GM23338 (cell line): Measurements from ENCODE around the gene SPAG16.

Experiments
- CREB1 ChIP-seq: fragments of 250-450 bp; sonication (Bioruptor Pico); IDR thresholded peaks from 2 replicates; pipeline ENCODE4 v1.5.0; 2020; ENCODE audit warnings: low read depth, mild to moderate bottlenecking, moderate library complexity
- EZH2 ChIP-seq: fragments of 200-600 bp; sonication (generic); IDR thresholded peaks from one replicate; pipeline ENCODE4 v1.8.0; 2017; ENCODE audit warnings: antibody characterized with exemption, mild to moderate bottlenecking, low read depth; ENCODE audit not compliant: unreplicated experiment
- EZH2phosphoT487 ChIP-seq: fragments of 200-600 bp; sonication (generic); IDR thresholded peaks from one replicate; pipeline ENCODE4 v1.8.1; 2018; ENCODE audit warnings: antibody characterized with exemption; ENCODE audit not compliant: unreplicated experiment
- JUNB ChIP-seq: IDR thresholded peaks from one replicate; pipeline ENCODE4 v1.6.1; 2016; ENCODE audit warnings: antibody characterized with exemption; ENCODE audit not compliant: unreplicated experiment
- NANOG ChIP-seq: IDR thresholded peaks from 2 replicates; pipeline ENCODE4 v1.6.1; 2016; ENCODE audit warnings: antibody characterized with exemption, borderline replicate concordance
- POLR2AphosphoS5 ChIP-seq: IDR thresholded peaks from 2 replicates; pipeline ENCODE4 v1.6.1; 2016; ENCODE audit warnings: antibody characterized with exemption, low read depth
- ZNF114 ChIP-seq: fragments of 250-450 bp; sonication (Bioruptor Pico); IDR thresholded peaks from 2 replicates; pipeline ENCODE4 v1.5.0; 2020; ENCODE audit warnings: mild to moderate bottlenecking, moderate library complexity
- ZNF331 ChIP-seq: fragments of 250-450 bp; sonication (Bioruptor Pico); IDR thresholded peaks from 2 replicates; pipeline ENCODE4 v1.5.0; 2020; ENCODE audit warnings: low read depth, mild to moderate bottlenecking, moderate library complexity
- TF ChIP-seq, protein P1 (sequence below), 2 experiments: fragments of 200-600 bp in 1 of 2; sonication (generic) in 1 of 2; conservative IDR thresholded peaks; 2 replicates each; pipeline versions ENCODE4 v1.5.1 to v1.6.1; 2016 to 2017; ENCODE audit warnings: antibody characterized with exemption in 2 of 2, low read depth in 2 of 2, mild to moderate bottlenecking in 2 of 2, moderate library complexity in 1 of 2
- TF ChIP-seq, protein P2 (sequence below): IDR thresholded peaks from 2 replicates; pipeline ENCODE4 v1.6.1; 2016; ENCODE audit warnings: antibody characterized with exemption
- TF ChIP-seq, protein P3 (sequence below): IDR thresholded peaks from one replicate; pipeline ENCODE4 v1.6.1; 2018; ENCODE audit warnings: antibody characterized with exemption; ENCODE audit not compliant: unreplicated experiment

DNA sequence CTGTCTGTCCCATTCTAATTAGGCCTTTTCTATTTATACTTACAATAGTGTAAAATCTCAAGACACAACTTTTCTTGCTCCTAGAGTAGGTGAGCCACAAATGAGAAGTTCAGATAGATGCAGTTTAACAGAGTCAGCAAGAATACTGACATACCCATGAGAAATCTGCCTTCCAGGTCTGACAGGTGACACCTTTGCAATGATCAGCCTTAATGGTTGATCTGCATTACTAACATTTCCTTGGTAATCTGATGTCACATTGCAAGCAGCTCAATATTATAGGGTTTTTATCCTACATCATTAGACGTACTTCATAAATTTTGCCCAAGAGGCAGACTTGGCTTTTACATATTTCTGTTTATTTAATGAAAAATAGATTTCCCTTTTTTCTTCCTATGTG lies 767.3 kb downstream of the SPAG16 start:
- TF ChIP-seq EZH2, result no peak
- TF ChIP-seq, protein P1, sequence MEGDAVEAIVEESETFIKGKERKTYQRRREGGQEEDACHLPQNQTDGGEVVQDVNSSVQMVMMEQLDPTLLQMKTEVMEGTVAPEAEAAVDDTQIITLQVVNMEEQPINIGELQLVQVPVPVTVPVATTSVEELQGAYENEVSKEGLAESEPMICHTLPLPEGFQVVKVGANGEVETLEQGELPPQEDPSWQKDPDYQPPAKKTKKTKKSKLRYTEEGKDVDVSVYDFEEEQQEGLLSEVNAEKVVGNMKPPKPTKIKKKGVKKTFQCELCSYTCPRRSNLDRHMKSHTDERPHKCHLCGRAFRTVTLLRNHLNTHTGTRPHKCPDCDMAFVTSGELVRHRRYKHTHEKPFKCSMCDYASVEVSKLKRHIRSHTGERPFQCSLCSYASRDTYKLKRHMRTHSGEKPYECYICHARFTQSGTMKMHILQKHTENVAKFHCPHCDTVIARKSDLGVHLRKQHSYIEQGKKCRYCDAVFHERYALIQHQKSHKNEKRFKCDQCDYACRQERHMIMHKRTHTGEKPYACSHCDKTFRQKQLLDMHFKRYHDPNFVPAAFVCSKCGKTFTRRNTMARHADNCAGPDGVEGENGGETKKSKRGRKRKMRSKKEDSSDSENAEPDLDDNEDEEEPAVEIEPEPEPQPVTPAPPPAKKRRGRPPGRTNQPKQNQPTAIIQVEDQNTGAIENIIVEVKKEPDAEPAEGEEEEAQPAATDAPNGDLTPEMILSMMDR (conservative IDR thresholded peaks at IDR 0.05; ENCODE audit: low read depth in 2 of 2), result no peak
- TF ChIP-seq EZH2phosphoT487, result no peak
- TF ChIP-seq JUNB, result no peak
- no peak for TF ChIP-seq POLR2AphosphoS5
- TF ChIP-seq, protein P2, sequence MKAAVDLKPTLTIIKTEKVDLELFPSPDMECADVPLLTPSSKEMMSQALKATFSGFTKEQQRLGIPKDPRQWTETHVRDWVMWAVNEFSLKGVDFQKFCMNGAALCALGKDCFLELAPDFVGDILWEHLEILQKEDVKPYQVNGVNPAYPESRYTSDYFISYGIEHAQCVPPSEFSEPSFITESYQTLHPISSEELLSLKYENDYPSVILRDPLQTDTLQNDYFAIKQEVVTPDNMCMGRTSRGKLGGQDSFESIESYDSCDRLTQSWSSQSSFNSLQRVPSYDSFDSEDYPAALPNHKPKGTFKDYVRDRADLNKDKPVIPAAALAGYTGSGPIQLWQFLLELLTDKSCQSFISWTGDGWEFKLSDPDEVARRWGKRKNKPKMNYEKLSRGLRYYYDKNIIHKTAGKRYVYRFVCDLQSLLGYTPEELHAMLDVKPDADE, result no peak
- no peak for TF ChIP-seq CREB1 (CRISPR knock-in tag)
- no peak for TF ChIP-seq NANOG
- TF ChIP-seq, protein P3, sequence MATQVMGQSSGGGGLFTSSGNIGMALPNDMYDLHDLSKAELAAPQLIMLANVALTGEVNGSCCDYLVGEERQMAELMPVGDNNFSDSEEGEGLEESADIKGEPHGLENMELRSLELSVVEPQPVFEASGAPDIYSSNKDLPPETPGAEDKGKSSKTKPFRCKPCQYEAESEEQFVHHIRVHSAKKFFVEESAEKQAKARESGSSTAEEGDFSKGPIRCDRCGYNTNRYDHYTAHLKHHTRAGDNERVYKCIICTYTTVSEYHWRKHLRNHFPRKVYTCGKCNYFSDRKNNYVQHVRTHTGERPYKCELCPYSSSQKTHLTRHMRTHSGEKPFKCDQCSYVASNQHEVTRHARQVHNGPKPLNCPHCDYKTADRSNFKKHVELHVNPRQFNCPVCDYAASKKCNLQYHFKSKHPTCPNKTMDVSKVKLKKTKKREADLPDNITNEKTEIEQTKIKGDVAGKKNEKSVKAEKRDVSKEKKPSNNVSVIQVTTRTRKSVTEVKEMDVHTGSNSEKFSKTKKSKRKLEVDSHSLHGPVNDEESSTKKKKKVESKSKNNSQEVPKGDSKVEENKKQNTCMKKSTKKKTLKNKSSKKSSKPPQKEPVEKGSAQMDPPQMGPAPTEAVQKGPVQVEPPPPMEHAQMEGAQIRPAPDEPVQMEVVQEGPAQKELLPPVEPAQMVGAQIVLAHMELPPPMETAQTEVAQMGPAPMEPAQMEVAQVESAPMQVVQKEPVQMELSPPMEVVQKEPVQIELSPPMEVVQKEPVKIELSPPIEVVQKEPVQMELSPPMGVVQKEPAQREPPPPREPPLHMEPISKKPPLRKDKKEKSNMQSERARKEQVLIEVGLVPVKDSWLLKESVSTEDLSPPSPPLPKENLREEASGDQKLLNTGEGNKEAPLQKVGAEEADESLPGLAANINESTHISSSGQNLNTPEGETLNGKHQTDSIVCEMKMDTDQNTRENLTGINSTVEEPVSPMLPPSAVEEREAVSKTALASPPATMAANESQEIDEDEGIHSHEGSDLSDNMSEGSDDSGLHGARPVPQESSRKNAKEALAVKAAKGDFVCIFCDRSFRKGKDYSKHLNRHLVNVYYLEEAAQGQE, result no peak
- TF ChIP-seq ZNF331 (CRISPR knock-in tag), result no peak
- TF ChIP-seq ZNF114 (CRISPR knock-in tag), result no peak
